AG09319 (cell line): ENCODE results near the gene ADAM23.

ENCODE experiments used
- DNase-seq: peaks from one replicate; pipeline ENCODE4 v3.0.0-alpha.2; 2010; ENCODE audit warnings: low read depth; ENCODE audit errors: extremely low read depth
- TF ChIP-seq, protein P1 (sequence below): IDR thresholded peaks from 2 replicates; pipeline ENCODE4 v1.5.1; 2011; ENCODE audit warnings: low read depth, mild to moderate bottlenecking, inconsistent platforms, low read length, moderate library complexity

The ADAM23 gene

DNA sequence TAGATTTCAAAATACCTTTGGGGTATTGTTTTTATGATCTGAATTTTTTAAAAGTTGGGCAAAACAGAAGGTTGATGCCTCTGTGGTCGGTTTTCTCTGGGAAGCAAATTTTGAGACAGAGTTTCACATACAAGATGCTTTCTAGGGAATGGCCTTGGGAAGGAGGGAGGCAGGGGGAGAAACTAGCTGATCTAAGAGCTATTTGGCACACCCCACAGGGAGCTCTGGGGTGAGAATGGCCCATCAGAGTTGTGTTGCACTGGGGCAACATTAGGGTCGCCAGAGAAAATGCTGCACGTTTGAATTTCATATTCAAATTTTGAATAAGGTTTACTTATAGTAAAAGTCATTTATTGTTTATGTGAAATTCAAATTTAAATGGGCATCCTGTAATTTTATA lies 11.9 kb upstream of the ADAM23 start:
- TF ChIP-seq, protein P1, sequence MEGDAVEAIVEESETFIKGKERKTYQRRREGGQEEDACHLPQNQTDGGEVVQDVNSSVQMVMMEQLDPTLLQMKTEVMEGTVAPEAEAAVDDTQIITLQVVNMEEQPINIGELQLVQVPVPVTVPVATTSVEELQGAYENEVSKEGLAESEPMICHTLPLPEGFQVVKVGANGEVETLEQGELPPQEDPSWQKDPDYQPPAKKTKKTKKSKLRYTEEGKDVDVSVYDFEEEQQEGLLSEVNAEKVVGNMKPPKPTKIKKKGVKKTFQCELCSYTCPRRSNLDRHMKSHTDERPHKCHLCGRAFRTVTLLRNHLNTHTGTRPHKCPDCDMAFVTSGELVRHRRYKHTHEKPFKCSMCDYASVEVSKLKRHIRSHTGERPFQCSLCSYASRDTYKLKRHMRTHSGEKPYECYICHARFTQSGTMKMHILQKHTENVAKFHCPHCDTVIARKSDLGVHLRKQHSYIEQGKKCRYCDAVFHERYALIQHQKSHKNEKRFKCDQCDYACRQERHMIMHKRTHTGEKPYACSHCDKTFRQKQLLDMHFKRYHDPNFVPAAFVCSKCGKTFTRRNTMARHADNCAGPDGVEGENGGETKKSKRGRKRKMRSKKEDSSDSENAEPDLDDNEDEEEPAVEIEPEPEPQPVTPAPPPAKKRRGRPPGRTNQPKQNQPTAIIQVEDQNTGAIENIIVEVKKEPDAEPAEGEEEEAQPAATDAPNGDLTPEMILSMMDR: no peak
- no peak for DNase-seq

DNA sequence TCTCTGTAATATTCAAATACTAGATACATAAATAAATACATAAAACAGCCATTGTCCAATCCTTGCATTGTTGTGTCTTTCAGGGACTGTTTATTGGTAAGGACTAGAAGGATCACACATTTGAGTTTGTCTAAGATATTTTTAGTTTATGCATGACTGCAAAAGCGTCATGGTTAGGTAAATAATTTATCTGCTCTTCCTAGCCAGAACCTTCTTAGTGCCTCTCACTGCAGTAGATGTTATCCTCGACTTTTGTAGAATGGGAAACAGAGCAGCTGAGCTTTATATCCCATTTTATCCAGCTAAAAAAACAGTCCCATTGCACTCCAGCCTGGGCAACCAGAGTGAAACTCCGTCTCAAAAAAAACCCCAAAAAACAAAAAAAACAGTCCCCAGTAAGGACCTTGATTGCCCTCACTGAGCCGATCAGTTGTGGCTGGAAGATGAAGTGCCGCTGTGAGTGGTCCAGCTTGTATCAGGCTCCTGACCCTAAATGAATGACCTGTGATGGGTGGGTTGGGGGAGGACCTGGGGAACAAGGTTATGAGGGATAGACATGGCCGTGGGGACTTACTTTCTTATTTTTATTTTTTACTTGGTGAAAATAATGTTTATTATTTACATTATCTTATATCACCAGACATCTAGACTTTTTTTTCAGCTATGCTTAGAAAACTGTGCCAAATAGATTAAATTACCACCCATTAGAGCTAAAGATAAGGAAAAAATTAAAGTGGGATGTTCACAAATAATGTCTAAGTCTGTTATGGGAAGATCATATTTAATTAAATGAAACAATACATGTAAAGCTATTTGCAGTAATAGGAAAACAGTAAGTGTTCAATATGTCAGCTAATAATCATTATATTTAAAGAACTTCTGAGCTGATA lies 10.9 kb upstream of the ADAM23 start:
- TF ChIP-seq, protein P1: no peak
- no peak for DNase-seq

DNA sequence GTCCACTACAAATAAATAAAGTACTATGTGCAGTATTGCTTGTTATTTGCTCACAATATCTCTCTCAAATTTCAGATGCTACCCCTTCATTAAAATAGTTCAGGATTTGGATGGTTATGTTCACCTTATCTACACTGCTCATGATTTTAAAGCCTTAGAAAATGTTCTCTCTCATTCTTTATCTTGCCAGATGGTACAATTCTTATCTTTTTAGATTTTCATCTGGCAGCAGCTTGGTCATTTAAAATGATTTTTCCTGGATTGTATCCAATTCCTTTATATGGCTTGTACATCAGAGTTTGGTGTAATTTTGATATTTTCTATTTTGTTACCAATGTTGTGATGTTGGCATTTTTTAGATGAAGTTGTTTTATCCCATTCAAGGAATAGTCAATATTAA lies 10.1 kb upstream of the ADAM23 start:
- DNase-seq: no peak
- TF ChIP-seq, protein P1: no peak

DNA sequence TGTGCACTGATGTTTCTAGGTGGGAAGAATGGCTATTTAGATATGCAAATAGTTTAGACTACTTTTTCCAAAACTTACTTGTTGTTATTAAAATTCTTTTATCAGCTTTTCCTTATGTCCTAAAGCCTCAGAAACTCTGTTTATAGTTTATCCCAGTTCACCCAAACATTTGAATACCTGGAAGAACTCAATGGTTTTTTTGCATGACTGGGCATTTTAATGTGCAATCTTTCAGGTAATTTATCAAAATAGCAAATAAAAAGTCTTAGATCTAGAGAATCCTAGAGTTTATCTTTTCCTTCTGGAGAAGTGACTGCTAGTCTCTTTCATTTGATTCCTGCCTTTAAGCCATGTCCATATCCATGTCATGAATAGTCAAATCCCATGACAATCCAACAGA lies 9.6 kb upstream of the ADAM23 start:
- TF ChIP-seq, protein P1: no peak
- DNase-seq: no peak

DNA sequence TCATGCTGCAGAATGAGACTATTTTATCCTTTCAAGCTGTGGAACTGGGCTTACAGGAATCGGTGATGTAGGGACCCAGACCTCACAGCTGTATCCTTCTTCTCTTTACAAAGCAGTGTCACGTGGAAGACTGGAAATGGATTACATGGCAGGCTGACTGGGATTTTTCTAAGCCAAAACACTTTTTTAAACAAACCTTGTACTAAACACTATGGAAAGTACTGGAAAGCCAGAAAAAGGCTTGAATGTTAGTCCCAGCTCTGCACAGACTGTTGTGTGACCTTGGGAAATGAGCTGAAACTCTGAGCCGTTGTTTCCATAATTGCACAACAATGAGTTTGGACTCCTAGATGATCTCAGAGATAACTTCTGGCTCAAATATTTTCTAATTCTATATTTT lies 7.6 kb upstream of the ADAM23 start:
- TF ChIP-seq, protein P1: no peak

DNA sequence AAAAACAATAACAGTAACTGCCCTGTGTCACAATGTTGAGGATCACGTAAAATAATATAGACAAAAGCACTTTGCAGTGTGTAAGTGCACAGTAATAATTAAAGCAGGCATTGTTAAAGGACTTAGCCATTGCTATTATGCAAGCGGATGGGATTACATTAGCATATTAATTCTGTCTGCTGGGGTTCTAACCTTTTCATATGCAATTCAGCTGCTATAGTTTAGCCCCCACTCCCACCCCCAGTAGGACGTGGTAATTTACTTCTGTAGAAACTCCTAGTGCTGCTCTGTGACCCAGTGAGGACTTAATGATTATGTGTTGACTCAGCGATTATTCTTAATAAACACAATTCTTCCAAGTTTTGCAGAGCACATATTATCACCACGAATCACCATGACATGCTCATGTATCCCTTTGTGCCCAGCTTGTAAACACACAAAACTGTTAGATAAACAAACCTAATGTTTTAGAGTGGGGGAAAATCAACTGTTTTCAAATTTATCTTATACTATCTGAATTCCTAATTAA lies 5.1 kb upstream of the ADAM23 start:
- no peak for DNase-seq
- TF ChIP-seq, protein P1: no peak

More for the DNA sequence above, 7.6 kb upstream of the ADAM23 start:
- DNase-seq: no peak

DNA sequence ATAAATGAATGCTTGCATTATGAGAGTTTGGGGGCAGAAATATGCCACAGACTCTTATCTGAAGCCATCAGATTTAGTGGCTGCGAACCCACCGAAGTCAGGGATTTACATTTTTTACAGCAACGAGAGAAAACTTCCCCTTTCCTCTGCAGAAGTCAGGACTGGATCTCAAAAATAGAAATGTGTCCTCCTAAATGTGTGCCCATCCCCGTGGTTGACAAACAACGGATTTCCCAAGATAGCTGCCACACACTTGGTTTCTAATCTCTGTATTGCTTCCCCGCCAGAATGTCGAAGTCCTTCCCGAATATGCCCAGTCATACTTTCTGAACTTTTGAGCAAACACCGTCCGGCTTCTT lies 879 bp upstream of the ADAM23 start:
- TF ChIP-seq, protein P1: no peak
- no peak for DNase-seq
